Smooth muscle cell (in vitro differentiated cells): ENCODE data around the gene JUND. TPM values are rescaled to one million over a fixed set of nuclear protein-coding genes. Genes with fewer than 3 reads are reported as not detected.

Experiments
- DNase-seq: peaks from one replicate; lab custom pipeline; 2025; ENCODE audit not compliant: unreplicated experiment; lab: John Stamatoyannopoulos, UW
- H2AFZ ChIP-seq: fragments of 200-600 bp; sonication (generic); 2 replicates; pipeline ENCODE4 v1.6.0; 2016; ENCODE audit warnings: antibody characterized with exemption, low read depth, mild to moderate bottlenecking
- H3F3A ChIP-seq: fragments of 200-600 bp; sonication (generic); 2 replicates; pipeline ENCODE4 v1.6.0; 2017; ENCODE audit warnings: antibody characterized with exemption, low read depth
- H3K27ac ChIP-seq: fragments of 200-600 bp; sonication (generic); 2 replicates; pipeline ENCODE4 v1.5.1; 2016; ENCODE audit warnings: low read depth, mild to moderate bottlenecking
- H3K27me3 ChIP-seq: fragments of 200-600 bp; sonication (generic); 2 replicates; pipeline ENCODE4 v1.6.1; 2016; ENCODE audit warnings: low read depth, mild to moderate bottlenecking
- H3K36me3 ChIP-seq: fragments of 200-600 bp; sonication (generic); 2 replicates; pipeline ENCODE4 v1.5.1; 2016; ENCODE audit warnings: low read depth
- H3K4me1 ChIP-seq: fragments of 200-600 bp; sonication (generic); 2 replicates; pipeline ENCODE4 v1.5.1; 2016; ENCODE audit warnings: low read depth
- H3K4me2 ChIP-seq: fragments of 200-600 bp; sonication (generic); 2 replicates; pipeline ENCODE4 v1.6.0; 2016; ENCODE audit warnings: mild to moderate bottlenecking
- H3K4me3 ChIP-seq: fragments of 200-600 bp; sonication (generic); 2 replicates; pipeline ENCODE4 v1.5.1; 2016; ENCODE audit warnings: mild to moderate bottlenecking
- H3K79me2 ChIP-seq: fragments of 200-600 bp; sonication (generic); 2 replicates; pipeline ENCODE4 v1.6.0; 2016; ENCODE audit warnings: low read depth, mild to moderate bottlenecking
- H3K9ac ChIP-seq: fragments of 200-600 bp; sonication (generic); 2 replicates; pipeline ENCODE4 v1.6.0; 2016; ENCODE audit warnings: low read depth
- H3K9me3 ChIP-seq: fragments of 200-600 bp; sonication (generic); replicated peaks from 2 replicates; pipeline ENCODE4 v1.5.1; 2016; ENCODE audit warnings: low read depth
- H4K20me1 ChIP-seq: fragments of 200-600 bp; sonication (generic); 2 replicates; pipeline ENCODE4 v1.6.0; 2016; ENCODE audit warnings: low read depth
- WGBS: methylation state at CpG from one replicate; pipeline ENCODE4 v1.1.7; 2016; ENCODE audit warnings: low lambda C conversion rate; 5-methylcytosine and 5-hydroxymethylcytosine counted together
- polyA plus RNA-seq: library from polyadenylated mRNA; unstranded; fragments of >200 nt; fragmentation: Nextera tagmentation; extraction: Ambion mirVana; gene quantifications from 2 replicates; pipeline ENCODE4 v1.2.1, GENCODE V29; 2016
- total RNA-seq: library from RNA; depleted of rRNA; stranded (reverse); fragments of >200 nt; gene quantifications from 2 replicates; pipeline ENCODE4 v1.2.3, GENCODE V29; 2014
- TF ChIP-seq, protein P1 (sequence below): fragments of 200-600 bp; sonication (generic); IDR thresholded peaks from 2 replicates; pipeline ENCODE4 v1.5.1; 2017; ENCODE audit warnings: borderline replicate concordance, mild to moderate bottlenecking, antibody characterized with exemption; ENCODE audit not compliant: insufficient read depth, poor library complexity, severe bottlenecking

JUND gene
- total and polyA plus RNA-seq, 2 experiments from 2014 or later: 164 to 464 TPM

DNA sequence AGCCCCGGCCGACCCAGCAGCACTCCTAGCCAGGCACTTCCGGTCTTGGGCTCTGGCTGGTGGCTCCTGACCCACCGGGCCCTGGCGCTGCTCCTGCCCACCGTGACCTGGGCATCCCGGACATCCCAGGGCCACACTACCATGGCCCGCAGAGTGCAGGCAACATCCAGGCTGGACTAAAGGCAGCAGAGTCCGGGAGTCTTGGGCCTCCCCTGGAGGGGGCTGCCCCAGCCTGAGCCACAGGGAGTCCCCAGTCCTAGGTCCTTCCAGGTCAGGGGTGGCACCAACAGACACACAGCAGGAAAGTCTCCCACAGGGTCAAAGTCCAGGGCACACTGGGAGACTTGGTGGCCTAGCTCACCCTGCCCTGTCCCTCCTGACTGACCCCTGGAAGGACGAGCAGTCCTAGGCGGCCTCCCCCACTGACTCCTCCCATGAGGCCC is 30.7 kb upstream of the JUND start:
- Histone ChIP-seq H3K4me1 (no peaks in the 10 kb centered on the region), H3K4me3 (no peak overlapping the region), H3K27me3 (no peaks in the 10 kb centered on the region), H3K27ac (no peak overlapping the region), H3K9ac (no peak overlapping the region), H3F3A (no peaks in the 10 kb centered on the region), H2AFZ (no peak overlapping the region), H3K79me2 (peaks cover 6% of the 10 kb centered on the region), H3K36me3 (no peaks in the 10 kb centered on the region), H3K4me2 (no peak overlapping the region), H4K20me1 (no peaks in the 10 kb centered on the region), H3K9me3 (no peaks in the 10 kb centered on the region)
- DNase-seq: no peak
- TF ChIP-seq, protein P1, sequence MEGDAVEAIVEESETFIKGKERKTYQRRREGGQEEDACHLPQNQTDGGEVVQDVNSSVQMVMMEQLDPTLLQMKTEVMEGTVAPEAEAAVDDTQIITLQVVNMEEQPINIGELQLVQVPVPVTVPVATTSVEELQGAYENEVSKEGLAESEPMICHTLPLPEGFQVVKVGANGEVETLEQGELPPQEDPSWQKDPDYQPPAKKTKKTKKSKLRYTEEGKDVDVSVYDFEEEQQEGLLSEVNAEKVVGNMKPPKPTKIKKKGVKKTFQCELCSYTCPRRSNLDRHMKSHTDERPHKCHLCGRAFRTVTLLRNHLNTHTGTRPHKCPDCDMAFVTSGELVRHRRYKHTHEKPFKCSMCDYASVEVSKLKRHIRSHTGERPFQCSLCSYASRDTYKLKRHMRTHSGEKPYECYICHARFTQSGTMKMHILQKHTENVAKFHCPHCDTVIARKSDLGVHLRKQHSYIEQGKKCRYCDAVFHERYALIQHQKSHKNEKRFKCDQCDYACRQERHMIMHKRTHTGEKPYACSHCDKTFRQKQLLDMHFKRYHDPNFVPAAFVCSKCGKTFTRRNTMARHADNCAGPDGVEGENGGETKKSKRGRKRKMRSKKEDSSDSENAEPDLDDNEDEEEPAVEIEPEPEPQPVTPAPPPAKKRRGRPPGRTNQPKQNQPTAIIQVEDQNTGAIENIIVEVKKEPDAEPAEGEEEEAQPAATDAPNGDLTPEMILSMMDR: no peak
- 95% methylated on average over 11 of the region's 11 CpGs for WGBS

DNA sequence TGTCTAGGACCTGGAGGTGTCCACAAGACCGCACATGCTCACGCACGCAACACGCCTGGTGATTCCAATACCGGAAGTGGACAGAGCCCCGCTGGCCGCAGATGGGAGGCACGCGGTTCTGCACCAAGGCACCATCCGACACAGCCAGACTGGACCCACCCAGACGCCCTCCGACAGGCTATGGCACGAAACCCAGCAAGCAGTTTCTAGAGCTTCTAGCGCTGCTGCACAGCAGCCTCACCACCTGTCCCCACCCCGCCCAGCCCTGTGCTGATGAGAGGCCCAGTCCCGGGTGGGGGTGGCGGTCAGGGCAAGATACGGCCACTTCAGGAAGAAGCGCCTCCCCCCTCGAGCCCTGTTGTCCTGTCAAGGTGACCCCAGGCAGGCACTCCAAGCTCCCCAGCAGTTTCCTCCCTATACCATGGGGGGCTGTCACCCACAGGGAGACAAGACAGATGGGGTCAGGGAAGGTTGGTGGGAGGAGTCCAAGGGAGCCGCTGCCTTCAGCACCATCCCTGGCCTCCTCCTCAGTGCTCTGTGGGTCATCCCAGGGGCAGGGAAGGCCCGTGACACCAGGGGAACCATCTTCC is 30.2 kb upstream of the JUND start:
- Histone ChIP-seq H3K4me3 (no peak overlapping the region), H3K27me3 (no peaks in the 10 kb centered on the region), H2AFZ (no peak overlapping the region), H3K9ac (no peak overlapping the region), H3K27ac (no peak overlapping the region), H3K4me2 (no peak overlapping the region), H3K36me3 (no peaks in the 10 kb centered on the region), H3F3A (no peaks in the 10 kb centered on the region), H3K4me1 (no peaks in the 10 kb centered on the region), H4K20me1 (no peaks in the 10 kb centered on the region), H3K79me2 (peaks cover 5% of the 10 kb centered on the region), H3K9me3 (no peaks in the 10 kb centered on the region)
- 93% methylated on average over 22 of the region's 22 CpGs for WGBS
- TF ChIP-seq, protein P1: no peak
- DNase-seq: no peak

DNA sequence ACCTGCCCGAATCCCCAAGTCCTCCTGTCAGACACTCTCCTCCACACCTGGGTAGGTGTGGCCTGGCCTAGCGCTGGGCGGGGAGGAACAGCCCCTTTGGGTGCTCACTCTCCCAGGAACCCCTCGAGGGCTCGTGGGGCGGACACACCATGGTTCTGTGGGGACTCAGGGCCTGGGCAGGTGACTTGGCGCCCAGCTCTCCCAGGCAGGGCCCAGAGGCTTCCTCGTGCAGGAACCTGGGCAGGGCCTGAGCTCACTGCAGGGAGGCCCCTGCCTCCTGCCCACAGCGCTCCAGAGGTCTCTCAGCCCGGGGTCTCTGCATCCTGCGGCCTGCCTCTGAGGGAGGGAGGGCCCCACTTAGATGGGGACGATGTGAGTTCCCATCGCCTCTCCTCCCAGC is 29.5 kb upstream of the JUND start:
- TF ChIP-seq, protein P1: no peak
- DNase-seq: no peak

More for the DNA sequence above, 29.5 kb upstream of the JUND start:
- H3K27me3 ChIP-seq: no peaks in the 10 kb centered on the region
- H2AFZ ChIP-seq: no peak overlapping the region
- H3K9ac ChIP-seq: no peak overlapping the region
- no peak overlapping the region for H3K4me2 ChIP-seq
- H3K4me1 ChIP-seq: no peaks in the 10 kb centered on the region
- H3K4me3 ChIP-seq: no peak overlapping the region
- 97% methylated on average over 13 of the region's 13 CpGs for WGBS
- H3K36me3 ChIP-seq: no peaks in the 10 kb centered on the region
- peaks cover 5% of the 10 kb centered on the region for H3K79me2 ChIP-seq
- H3F3A ChIP-seq: peaks cover 2% of the 10 kb centered on the region
- no peaks in the 10 kb centered on the region for H3K9me3 ChIP-seq
- no peak overlapping the region for H3K27ac ChIP-seq
- no peaks in the 10 kb centered on the region for H4K20me1 ChIP-seq
